ENCODE measurements around the gene TIFAB. TPM values are rescaled to one million over a fixed set of nuclear protein-coding genes. Genes with fewer than 3 reads are reported as not detected.

Gene TIFAB
- total and polyA plus RNA-seq, 8 donors = 0.12 to 0.21 TPM; not detected in 6

- FAIRE-seq (no peak), ATAC-seq (no peak), DNase-seq (no peak)
- no peaks in the 10 kb centered on the region for H3K9me3 ChIP-seq
- H3K27me3 ChIP-seq = no peaks in the 10 kb centered on the region
- 65% methylated on average over 4 of the region's 4 CpGs for WGBS, 2 donors
- no peak overlapping the region for H3K27ac ChIP-seq
- TF ChIP-seq CTCF (IDR thresholded peaks at IDR 0.05) = no peak
- intact Hi-C loops (cut with DNase I) = no loop called here
- H3K36me3 ChIP-seq = no peaks in the 10 kb centered on the region
- no peak overlapping the region for H3K4me3 ChIP-seq
- no peaks in the 10 kb centered on the region for H3K4me1 ChIP-seq
Measured at GRCh38 chr5:135432113-135432512, 20.0 kb downstream of the TIFAB start.

DNA sequence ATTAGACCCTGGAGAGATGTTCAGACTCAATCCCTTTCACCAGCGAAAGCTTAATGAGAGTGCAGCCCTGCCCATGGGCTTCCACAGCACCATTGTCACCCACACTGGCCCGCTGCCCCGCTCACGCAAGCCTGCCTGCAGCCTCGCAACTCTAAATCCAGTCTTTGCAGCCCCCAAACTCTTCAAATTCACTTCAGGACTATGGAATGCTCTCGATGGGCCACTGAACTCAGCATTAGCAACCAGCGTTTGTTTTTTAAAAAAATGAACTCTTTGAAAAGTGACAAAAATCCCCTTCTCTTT, 22.1 kb downstream of the TIFAB start:
- Histone ChIP-seq H3K36me3 (no peaks in the 10 kb centered on the region), H3K27me3 (no peaks in the 10 kb centered on the region), H3K4me1 (no peaks in the 10 kb centered on the region), H3K27ac (no peak overlapping the region), H3K4me3 (no peak overlapping the region), H3K9me3 (no peaks in the 10 kb centered on the region)
- intact Hi-C loops (cut with DNase I) = no loop called here
- FAIRE-seq (no peak), DNase-seq (no peak), ATAC-seq (no peak)
- no peak for TF ChIP-seq CTCF (IDR thresholded peaks at IDR 0.05)
- WGBS, 2 donors = 68 to 72% methylated on average over 7 of the region's 7 CpGs

DNA sequence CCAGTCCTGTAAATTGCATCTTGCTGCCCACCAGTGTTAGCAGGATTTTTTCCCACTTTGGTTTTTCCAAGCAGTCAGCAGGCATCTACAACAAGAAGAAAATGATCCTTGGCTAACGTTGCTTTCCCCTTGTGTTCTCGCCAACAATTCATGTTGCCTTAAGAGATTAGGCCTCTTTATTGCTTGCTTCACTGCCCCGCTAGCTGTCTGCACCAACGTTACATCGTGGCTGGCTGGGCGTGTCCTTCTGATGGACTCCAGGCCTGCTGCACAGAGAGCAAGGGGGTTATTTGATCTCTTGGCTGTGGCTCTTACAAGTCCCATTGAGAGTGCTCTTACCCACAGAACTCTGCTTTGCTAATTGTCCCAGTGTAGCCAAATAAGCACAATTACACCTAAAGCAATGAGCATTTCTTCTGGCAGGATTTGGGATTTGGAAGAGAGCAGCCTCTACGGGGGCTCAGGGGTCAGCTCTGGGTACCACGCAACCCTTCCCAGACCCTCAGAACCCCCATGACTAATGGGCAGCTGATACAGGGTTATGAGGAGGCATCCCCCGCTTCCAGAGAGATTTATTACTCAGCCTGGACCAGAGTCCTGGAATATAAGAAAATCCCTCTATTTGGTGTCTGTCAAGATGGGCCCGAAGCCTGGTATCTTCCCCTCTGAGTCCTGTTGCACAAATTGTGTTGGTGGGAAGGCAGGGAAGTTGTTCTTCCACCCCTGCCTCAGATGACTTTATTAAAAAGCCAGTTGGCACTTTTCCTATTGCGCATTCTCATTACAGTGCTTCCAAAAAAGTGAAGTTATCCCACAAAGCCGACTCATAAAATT, 22.6 kb downstream of the TIFAB start:
- no peak for TF ChIP-seq CTCF (IDR thresholded peaks at IDR 0.05)
- Histone ChIP-seq H3K9me3 (no peaks in the 10 kb centered on the region), H3K27ac (no peak overlapping the region), H3K27me3 (no peaks in the 10 kb centered on the region), H3K36me3 (no peaks in the 10 kb centered on the region), H3K4me3 (no peak overlapping the region), H3K4me1 (no peaks in the 10 kb centered on the region)
- 67% methylated on average over 12 of the region's 12 CpGs for WGBS, 2 donors
- intact Hi-C loops (cut with DNase I) = no loop called here
- peak in 1 of 4 donors; percentile 13 for ATAC-seq
- no peak for DNase-seq
- no peak for FAIRE-seq

- no peak for TF ChIP-seq CTCF (IDR thresholded peaks at IDR 0.05)
- no peak overlapping the region for H3K27ac ChIP-seq
- H3K27me3 ChIP-seq = no peaks in the 10 kb centered on the region
- no peak for FAIRE-seq
- intact Hi-C loops (cut with DNase I) = no loop called here
- DNase-seq = no peak
- no peaks in the 10 kb centered on the region for H3K36me3 ChIP-seq
- no peak overlapping the region for H3K4me3 ChIP-seq
- ATAC-seq = no peak
- WGBS, 2 donors = 58 to 85% methylated on average over 1 of the region's 1 CpG
- H3K9me3 ChIP-seq = no peaks in the 10 kb centered on the region
- H3K4me1 ChIP-seq = no peaks in the 10 kb centered on the region
Measured at GRCh38 chr5:135428586-135428985, 23.6 kb downstream of the TIFAB start.
